Left hindlimb (tissue), 1 donor: ENCODE measurements around the gene ATF6.
"Not testable (repeated sequence)": the region's sequence is repeated elsewhere in the genome, so short reads cannot be mapped to it uniquely, and the experiment has no call there.

Source experiments
- DNase-seq: peaks from one replicate; pipeline ENCODE4 v3.0.0-alpha.2; 2018

The ATF6 gene

GRCh38 chr1:161766102-161766981 is at the start of gene ATF6:
Gene ATF6, plus strand, starts transcription at chr1:161766320. Its CDS starts 41 bp downstream, at chr1:161766361.
- DNase-seq, result peak; percentile 94

- no peak for DNase-seq
Measured at GRCh38 chr1:161718559-161719324, 47.4 kb upstream of the ATF6 start.

- no peak for DNase-seq
Measured at GRCh38 chr1:161719325-161719611, 46.9 kb upstream of the ATF6 start.

GRCh38 chr1:161720422-161720821 is 45.7 kb upstream of the ATF6 start:
- DNase-seq, result no peak

GRCh38 chr1:161720956-161721737 is 45.0 kb upstream of the ATF6 start, which contains the start of gene FCRLB:
Gene FCRLB, plus strand, starts transcription at chr1:161721544. Its CDS starts 1,129 bp downstream, at chr1:161722673.
- no peak for DNase-seq

GRCh38 chr1:161721738-161722343 is 44.3 kb upstream of the ATF6 start:
- DNase-seq, result no peak

GRCh38 chr1:161722406-161722805 is 43.7 kb upstream of the ATF6 start:
- no peak for DNase-seq

- no peak for DNase-seq
Measured at GRCh38 chr1:161723459-161724141, 42.5 kb upstream of the ATF6 start.

GRCh38 chr1:161725258-161725907 is 40.7 kb upstream of the ATF6 start:
- not testable (repeated sequence) for DNase-seq

GRCh38 chr1:161725908-161726472 is 40.1 kb upstream of the ATF6 start:
- DNase-seq, result peak; percentile 73

- peak; percentile 96 for DNase-seq
Measured at GRCh38 chr1:161726473-161727255, 39.5 kb upstream of the ATF6 start.

GRCh38 chr1:161727256-161727924 is 38.7 kb upstream of the ATF6 start:
- DNase-seq, result no peak

GRCh38 chr1:161728376-161729226 is 37.5 kb upstream of the ATF6 start:
- DNase-seq, result no peak

GRCh38 chr1:161730050-161730564 is 36.0 kb upstream of the ATF6 start:
- DNase-seq, result no peak

- DNase-seq, result no peak
Measured at GRCh38 chr1:161731241-161731640, 34.9 kb upstream of the ATF6 start.

- DNase-seq, result no peak
Measured at GRCh38 chr1:161731981-161732718, 34.0 kb upstream of the ATF6 start.

- no peak for DNase-seq
Measured at GRCh38 chr1:161733526-161733925, 32.6 kb upstream of the ATF6 start.

- DNase-seq, result no peak
Measured at GRCh38 chr1:161735837-161736236, 30.3 kb upstream of the ATF6 start.
